Body of pancreas (tissue), 4 donors: ENCODE data around the gene CCDC148. TPM values are rescaled to one million over a fixed set of nuclear protein-coding genes. Genes with fewer than 3 reads are reported as not detected.
"Not testable (repeated sequence)": the region's sequence is repeated elsewhere in the genome, so short reads cannot be mapped to it uniquely, and the experiment has no call there.

Experiments used
- ATAC-seq: fragments of 150-250 bp; one replicate; pipeline ENCODE4 v1.9.1; 2016
- DNase-seq, 4 donors: peaks; one replicate each; pipeline ENCODE4 v3.0.0-alpha.2; 2019
- H3K27ac ChIP-seq, 4 donors: fragments of 200-600 bp; sonication (generic); 1 replicate in 3 of 4; 2 replicates in 1 of 4; pipeline versions ENCODE4 v1.5.1 to v1.6.1; 2016 to 2019; ENCODE audit warnings: mild to moderate bottlenecking in 1 of 4, mixed read lengths in 1 of 4, moderate library complexity in 1 of 4
- H3K27me3 ChIP-seq, 2 donors: fragments of 200-600 bp; sonication (generic); one replicate each; pipeline ENCODE4 v1.6.0; 2016; ENCODE audit warnings: mild to moderate bottlenecking in 1 of 2
- H3K36me3 ChIP-seq, 2 donors: fragments of 200-600 bp; sonication (generic); replicated peaks in 1 of 2; 2 replicates each; pipeline ENCODE4 v1.5.1; 2016; ENCODE audit warnings: low read depth in 2 of 2; ENCODE audit not compliant: insufficient read depth in 1 of 2
- H3K4me1 ChIP-seq: fragments of 200-600 bp; sonication (generic); one replicate; pipeline ENCODE4 v1.6.0; 2016
- H3K4me3 ChIP-seq, 2 donors: fragments of 200-600 bp; sonication (generic); 1 replicate in 1 of 2; 2 replicates in 1 of 2; pipeline ENCODE4 v1.5.1; 2016 to 2019
- H3K9me3 ChIP-seq, 3 donors: fragments of 200-600 bp; sonication (generic); 1 replicate in 2 of 3; 2 replicates in 1 of 3; pipeline ENCODE4 v1.5.1; 2016
- CTCF ChIP-seq, 7 experiments: fragments of 450-650 bp in 4 of 7; fragments of 200-600 bp in 3 of 7; sonication (generic) in 3 of 7; IDR thresholded peaks; one replicate each; pipeline ENCODE4 v1.5.1; 2016 to 2019; ENCODE audit warnings: antibody characterized with exemption in 7 of 7
- POLR2A ChIP-seq, 3 donors: fragments of 450-650 bp; IDR thresholded peaks; one replicate each; pipeline ENCODE4 v1.6.1; 2016; ENCODE audit warnings: antibody characterized with exemption in 3 of 3, mild to moderate bottlenecking in 2 of 3
- WGBS, 2 donors: methylation state at CpG; one replicate each; pipeline ENCODE4 v1.1.5; 2017; 5-methylcytosine and 5-hydroxymethylcytosine counted together
- intact Hi-C: fragments of 100-400 bp; cut with DNase I; formaldehyde crosslinking; loops from one replicate; pipeline ENCODE4 v1.15.1; 2023
- total RNA-seq, 2 donors: library from RNA; depleted of rRNA; stranded (reverse); fragments of >200 nt; gene quantifications; one replicate each; pipeline ENCODE4 v1.1.0, GENCODE V29; 2016

CCDC148 gene
- total RNA-seq, 2 donors from 2014 or later, result 0.66 to 0.78 TPM

GRCh38 chr2:158228943-158229508, 227.5 kb downstream of the CCDC148 start:
- TF ChIP-seq CTCF (IDR thresholded peaks at IDR 0.05) (no peak), POLR2A (IDR thresholded peaks at IDR 0.05) (no peak)
- Histone ChIP-seq H3K36me3 (no peaks in the 10 kb centered on the region), H3K4me1 (no peaks in the 10 kb centered on the region), H3K4me3 (no peak overlapping the region), H3K9me3 (no peaks in the 10 kb centered on the region), H3K27me3 (no peaks in the 10 kb centered on the region), H3K27ac (no peak overlapping the region)
- DNase-seq, result no peak
- intact Hi-C loops, result no loop called here
- ATAC-seq, result no peak

GRCh38 chr2:158223066-158223465, 233.5 kb downstream of the CCDC148 start:
- H3K27me3 ChIP-seq, DNase-seq, H3K4me1 ChIP-seq, H3K36me3 ChIP-seq, ATAC-seq, H3K27ac ChIP-seq, intact Hi-C loops, H3K4me3 ChIP-seq, H3K9me3 ChIP-seq: not testable (repeated sequence)
- WGBS, 2 donors, result 85% methylated on average over 5 to 8 of the region's 8 CpGs

- H3K9me3 ChIP-seq, result no peaks in the 10 kb centered on the region
These were observed 235.2 kb downstream of the CCDC148 start for GRCh38 chr2:158221063-158222020.

GRCh38 chr2:158217593-158217992, 239.0 kb downstream of the CCDC148 start:
- WGBS, 2 donors, result 71 to 75% methylated on average over 8 of the region's 8 CpGs
- Histone ChIP-seq H3K36me3 (no peaks in the 10 kb centered on the region), H3K27ac (no peak overlapping the region), H3K4me1 (no peaks in the 10 kb centered on the region), H3K27me3 (no peaks in the 10 kb centered on the region), H3K4me3 (no peak overlapping the region), H3K9me3 (no peaks in the 10 kb centered on the region)
- no peak for ATAC-seq
- DNase-seq, result no peak
- intact Hi-C loops, result no loop called here
- TF ChIP-seq POLR2A (IDR thresholded peaks at IDR 0.05) (no peak), CTCF (IDR thresholded peaks at IDR 0.05) (no peak)

More at GRCh38 chr2:158221063-158222020, 235.2 kb downstream of the CCDC148 start:
- Histone ChIP-seq H3K27ac (no peak overlapping the region), H3K4me3 (no peak overlapping the region), H3K27me3 (no peaks in the 10 kb centered on the region), H3K4me1 (no peaks in the 10 kb centered on the region), H3K36me3 (no peaks in the 10 kb centered on the region)
- DNase-seq, result no peak
- intact Hi-C loops, result no loop called here
- 74 to 83% methylated on average over 3 to 4 of the region's 4 CpGs for WGBS, 2 donors
- no peak for TF ChIP-seq CTCF (IDR thresholded peaks at IDR 0.05)
- no peak for TF ChIP-seq POLR2A (IDR thresholded peaks at IDR 0.05)
- ATAC-seq, result no peak

GRCh38 chr2:158214431-158214830, 242.1 kb downstream of the CCDC148 start:
- Histone ChIP-seq H3K4me1 (no peaks in the 10 kb centered on the region), H3K9me3 (no peaks in the 10 kb centered on the region), H3K36me3 (no peaks in the 10 kb centered on the region), H3K27me3 (no peaks in the 10 kb centered on the region), H3K4me3 (no peak overlapping the region), H3K27ac (no peak overlapping the region)
- no peak for ATAC-seq
- DNase-seq, result peak in 1 of 4 donors; percentile 24
- TF ChIP-seq CTCF (IDR thresholded peaks at IDR 0.05) (no peak), POLR2A (IDR thresholded peaks at IDR 0.05) (no peak)
- whole genome bisulfite sequencing, 2 donors, result 65 to 70% methylated on average over 2 of the region's 2 CpGs
- intact Hi-C loops, result no loop called here
